K562 (cell line): Measurements from ENCODE around the gene FAM117A. TPM values are rescaled to one million over a fixed set of nuclear protein-coding genes. Genes with fewer than 3 reads are reported as not detected.

Experiments
- ETS1 ChIP-seq: conservative IDR thresholded peaks from 2 replicates; pipeline ENCODE4 v1.6.1; 2011; ENCODE audit warnings: low read depth, mild to moderate bottlenecking, low read length; ENCODE audit not compliant: control insufficient read depth
- GMEB1 ChIP-seq: fragments of 250-450 bp; sonication (Bioruptor Pico); IDR thresholded peaks from 2 replicates; pipeline ENCODE4 v1.4.0; 2020; ENCODE audit warnings: mild to moderate bottlenecking
- HDAC1 ChIP-seq, 2 experiments: fragments of 450-650 bp; IDR thresholded peaks; 2 replicates each; pipeline ENCODE4 v1.6.1; 2016 to 2017; ENCODE audit warnings: inconsistent platforms in 1 of 2, mild to moderate bottlenecking in 1 of 2, moderate library complexity in 1 of 2
- HMGN3 ChIP-seq: IDR thresholded peaks from 2 replicates; pipeline ENCODE4 v1.6.1; 2011; ENCODE audit warnings: borderline replicate concordance, low read depth, mild to moderate bottlenecking, mixed read lengths, low read length; ENCODE audit not compliant: insufficient read length; ENCODE audit errors: extremely low read depth
- LCOR ChIP-seq: sonication (generic); formaldehyde crosslinking; IDR thresholded peaks from 2 replicates; pipeline ENCODE4 v1.8.0; 2022; ENCODE audit warnings: mild to moderate bottlenecking, missing genetic modification reagents
- NFIC ChIP-seq: fragments of 450-650 bp; IDR thresholded peaks from 2 replicates; pipeline ENCODE4 v1.6.1; 2017; ENCODE audit warnings: mild to moderate bottlenecking, inconsistent platforms
- NR4A1 ChIP-seq, 2 experiments: fragments of 250-450 bp in 1 of 2; fragments of 450-650 bp in 1 of 2; sonication (Bioruptor Pico) in 1 of 2; IDR thresholded peaks; 2 replicates each; pipeline versions ENCODE4 v1.4.0 to v1.6.1; 2016 to 2020; ENCODE audit warnings: mild to moderate bottlenecking in 2 of 2, missing compliant biosample characterization in 1 of 2, missing genetic modification characterization in 1 of 2, moderate library complexity in 1 of 2
- PHF8 ChIP-seq: fragments of 200-600 bp; sonication (generic); IDR thresholded peaks from 2 replicates; pipeline ENCODE4 v1.6.1; 2012; ENCODE audit warnings: mixed run types, mild to moderate bottlenecking, inconsistent platforms, low read length, moderate library complexity, borderline replicate concordance
- SRSF9 ChIP-seq: fragments of 200-400 bp; formaldehyde crosslinking; IDR thresholded peaks from 2 replicates; pipeline ENCODE4 v1.6.1; 2017; ENCODE audit warnings: low read depth, low read length, borderline replicate concordance
- TRIM28 ChIP-seq: fragments of 450-650 bp; IDR thresholded peaks from 2 replicates; pipeline ENCODE4 v1.6.1; 2017
- ZNF274 ChIP-seq: IDR thresholded peaks from 2 replicates; pipeline ENCODE4 v1.6.1; 2011; ENCODE audit warnings: low read depth, mild to moderate bottlenecking, low read length, moderate library complexity, borderline replicate concordance
- polyA plus RNA-seq, 8 experiments: library from polyadenylated mRNA; depleted of rRNA in 4 of 8; stranded (reverse) in 5 of 8; unstranded in 3 of 8; fragments of >200 nt; fragmentation: Nextera tagmentation in 2 of 8; fragmentation: Illumina TruSeq in 1 of 8; extraction: Ambion mirVana in 2 of 8; extraction: Trizol in 1 of 8; gene quantifications; 2 replicates each; pipeline versions ENCODE4 v1.2.1 to v1.2.3, GENCODE V29; 2011 to 2014; ENCODE audit warnings: inconsistent platforms in 1 of 8, missing spikeins in 1 of 8
- total RNA-seq, 7 experiments: library from RNA; depleted of rRNA in 6 of 7; stranded (reverse); fragments of >200 nt in 6 of 7; fragmentation: Illumina TruSeq in 2 of 7; extraction: Trizol in 2 of 7; gene quantifications; 2 replicates each; pipeline versions ENCODE4 v1.2.1 to v1.2.3, GENCODE V29; 2011 to 2021; ENCODE audit warnings: low replicate concordance in 1 of 7

The FAM117A gene
- total and polyA plus RNA-seq, 9 of the 15 experiments (the other 6 are each of a cell fraction or from before 2014, with no cell fraction given), result 3.1 to 79.7 (median 36.6) TPM

GRCh38 chr17:49677134-49677932 lies 86.6 kb downstream of the FAM117A start (continued):
- TF ChIP-seq HDAC1 (IDR thresholded peaks at IDR 0.05) (peak in 1 of 2 experiments; percentile 67; a peak in 2 of 4 replicates), GMEB1 (peak; percentile 28; the same call in 1 of the 2 replicates), PHF8 (peak; percentile 55; the same call in 1 of the 2 replicates), LCOR (CRISPR knock-in tag) (0 out of 2 replicates have a peak, but pooled peaks have one; percentile 48), ZNF274 (no peak), NFIC (peak; percentile 27; the same call in 1 of the 2 replicates), SRSF9 (no peak), TRIM28 (0 out of 2 replicates have a peak, but pooled peaks have one; percentile 29), NR4A1 (CRISPR knock-in tag; IDR thresholded peaks at IDR 0.05) (no peak), NR4A1 (tag; IDR thresholded peaks at IDR 0.05) (no peak), HMGN3 (peak; percentile 26), ETS1 (peak; percentile 38; the same call in 1 of the 2 replicates)
